Endothelial cell (in vitro differentiated cells): ENCODE data around the gene TOB2. TPM values are rescaled to one million over a fixed set of nuclear protein-coding genes. Genes with fewer than 3 reads are reported as not detected.

Experiments
- DNase-seq: peaks from one replicate; pipeline ENCODE4 v3.0.0; 2021; ENCODE audit warnings: low spot score
- H3K27ac Mint-ChIP-seq: one replicate; pipeline ENCODE4 v1.8.0; 2021; ENCODE audit warnings: mixed read lengths, inconsistent platforms; ENCODE audit not compliant: unreplicated experiment
- H3K27me3 Mint-ChIP-seq: one replicate; pipeline ENCODE4 v1.8.0; 2021; ENCODE audit warnings: mild to moderate bottlenecking, moderate library complexity, mixed read lengths, inconsistent platforms; ENCODE audit not compliant: unreplicated experiment
- H3K36me3 Mint-ChIP-seq: one replicate; pipeline ENCODE4 v1.8.0; 2021; ENCODE audit warnings: mild to moderate bottlenecking, low read depth, mixed read lengths, inconsistent platforms; ENCODE audit not compliant: unreplicated experiment
- H3K4me1 Mint-ChIP-seq: one replicate; pipeline ENCODE4 v1.8.0; 2021; ENCODE audit warnings: mild to moderate bottlenecking, mixed read lengths, inconsistent platforms; ENCODE audit not compliant: unreplicated experiment
- H3K4me3 Mint-ChIP-seq: one replicate; pipeline ENCODE4 v1.8.0; 2021; ENCODE audit warnings: mild to moderate bottlenecking, mixed read lengths, inconsistent platforms; ENCODE audit not compliant: unreplicated experiment
- H3K9me3 Mint-ChIP-seq: one replicate; pipeline ENCODE4 v1.8.0; 2021; ENCODE audit warnings: mixed read lengths, inconsistent platforms; ENCODE audit not compliant: unreplicated experiment
- CTCF ChIP-seq: fragments of 200-600 bp; sonication (generic); IDR thresholded peaks from one replicate; pipeline ENCODE4 v1.5.0; 2021; ENCODE audit warnings: antibody characterized with exemption; ENCODE audit not compliant: unreplicated experiment
- long read RNA-seq: library from polyadenylated mRNA; unstranded; transcript quantifications from one replicate; pipeline ENCODE4 v2.0.0, GENCODE V29; 2020; ENCODE audit not compliant: unreplicated experiment
- total RNA-seq: library from RNA; stranded (reverse); fragmentation: NEBNext Ultra II Directional; extraction: Animal tissue kit (Norgen Biotek cat#: 25700); gene quantifications from one replicate; pipeline ENCODE4 v1.2.1, GENCODE V29; 2021; ENCODE audit not compliant: unreplicated experiment

TOB2 gene
- 60.3 TPM for total RNA-seq
- long read RNA-seq, full-length matches to known transcripts, result 4 of 10 reads
- long read RNA-seq, partial matches to known transcripts, result 0 of 10 reads
- long read RNA-seq, other reads (novel, unspliced or antisense), result 6 of 10 reads

- H3K27ac Mint-ChIP-seq, result peak within 1 kb of the TSS; percentile 90
- peaks cover 11% of the 10 kb centered on the region for H3K36me3 Mint-ChIP-seq
- H3K9me3 Mint-ChIP-seq, result no peaks in the 10 kb centered on the region
- H3K27me3 Mint-ChIP-seq, result peaks cover 26% of the 10 kb centered on the region
- H3K4me3 Mint-ChIP-seq, result peak within 1 kb of the TSS; percentile 98
- no peak for TF ChIP-seq CTCF
- peaks cover 30% of the 10 kb centered on the region for H3K4me1 Mint-ChIP-seq
- peak; percentile 95 for DNase-seq
Observed at GRCh38 chr22:41446639-41447434, at the start of gene TOB2. Gene TOB2, minus strand, starts transcription at chr22:41446801. Its CDS starts 9,456 bp downstream, at chr22:41437345.

- DNase-seq, result no peak
- no peak overlapping the region for H3K4me3 Mint-ChIP-seq
- no peaks in the 10 kb centered on the region for H3K9me3 Mint-ChIP-seq
- H3K27ac Mint-ChIP-seq, result no peak overlapping the region
- H3K27me3 Mint-ChIP-seq, result peaks cover 6% of the 10 kb centered on the region
- no peaks in the 10 kb centered on the region for H3K36me3 Mint-ChIP-seq
- no peak for TF ChIP-seq CTCF
- peaks cover 22% of the 10 kb centered on the region for H3K4me1 Mint-ChIP-seq
Observed at GRCh38 chr22:41491374-41492100, 44.9 kb upstream of the TOB2 start.

GRCh38 chr22:41488596-41489385, 42.2 kb upstream of the TOB2 start:
- Mint-ChIP-seq H3K9me3 (no peaks in the 10 kb centered on the region), H3K36me3 (no peaks in the 10 kb centered on the region), H3K4me1 (peaks cover 30% of the 10 kb centered on the region), H3K27me3 (peaks cover 5% of the 10 kb centered on the region), H3K27ac (peak overlapping the region; percentile 93), H3K4me3 (no peak overlapping the region)
- no peak for TF ChIP-seq CTCF
- DNase-seq, result no peak

GRCh38 chr22:41488076-41488475, 41.5 kb upstream of the TOB2 start:
- H3K4me1 Mint-ChIP-seq, result peaks cover 32% of the 10 kb centered on the region
- no peaks in the 10 kb centered on the region for H3K36me3 Mint-ChIP-seq
- no peak overlapping the region for H3K27ac Mint-ChIP-seq
- TF ChIP-seq CTCF, result no peak
- no peaks in the 10 kb centered on the region for H3K9me3 Mint-ChIP-seq
- H3K27me3 Mint-ChIP-seq, result peaks cover 5% of the 10 kb centered on the region
- no peak overlapping the region for H3K4me3 Mint-ChIP-seq
- no peak for DNase-seq
